ENCODE results near the gene MTMR6. TPM values are rescaled to one million over a fixed set of nuclear protein-coding genes. Genes with fewer than 3 reads are reported as not detected.

MTMR6 gene
- total RNA-seq, 4 donors from 2014 or later = 15.3 to 20.5 (median 17.8) TPM

GRCh38 chr13:25295228-25295627 lies 7.9 kb upstream of the MTMR6 start:
- ATAC-seq (ENCODE audit: low FRiP score) (no peak), DNase-seq (ENCODE audit: low spot score) (no peak)
- TF ChIP-seq, protein P1, sequence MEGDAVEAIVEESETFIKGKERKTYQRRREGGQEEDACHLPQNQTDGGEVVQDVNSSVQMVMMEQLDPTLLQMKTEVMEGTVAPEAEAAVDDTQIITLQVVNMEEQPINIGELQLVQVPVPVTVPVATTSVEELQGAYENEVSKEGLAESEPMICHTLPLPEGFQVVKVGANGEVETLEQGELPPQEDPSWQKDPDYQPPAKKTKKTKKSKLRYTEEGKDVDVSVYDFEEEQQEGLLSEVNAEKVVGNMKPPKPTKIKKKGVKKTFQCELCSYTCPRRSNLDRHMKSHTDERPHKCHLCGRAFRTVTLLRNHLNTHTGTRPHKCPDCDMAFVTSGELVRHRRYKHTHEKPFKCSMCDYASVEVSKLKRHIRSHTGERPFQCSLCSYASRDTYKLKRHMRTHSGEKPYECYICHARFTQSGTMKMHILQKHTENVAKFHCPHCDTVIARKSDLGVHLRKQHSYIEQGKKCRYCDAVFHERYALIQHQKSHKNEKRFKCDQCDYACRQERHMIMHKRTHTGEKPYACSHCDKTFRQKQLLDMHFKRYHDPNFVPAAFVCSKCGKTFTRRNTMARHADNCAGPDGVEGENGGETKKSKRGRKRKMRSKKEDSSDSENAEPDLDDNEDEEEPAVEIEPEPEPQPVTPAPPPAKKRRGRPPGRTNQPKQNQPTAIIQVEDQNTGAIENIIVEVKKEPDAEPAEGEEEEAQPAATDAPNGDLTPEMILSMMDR (IDR thresholded peaks at IDR 0.05) = no peak

DNA sequence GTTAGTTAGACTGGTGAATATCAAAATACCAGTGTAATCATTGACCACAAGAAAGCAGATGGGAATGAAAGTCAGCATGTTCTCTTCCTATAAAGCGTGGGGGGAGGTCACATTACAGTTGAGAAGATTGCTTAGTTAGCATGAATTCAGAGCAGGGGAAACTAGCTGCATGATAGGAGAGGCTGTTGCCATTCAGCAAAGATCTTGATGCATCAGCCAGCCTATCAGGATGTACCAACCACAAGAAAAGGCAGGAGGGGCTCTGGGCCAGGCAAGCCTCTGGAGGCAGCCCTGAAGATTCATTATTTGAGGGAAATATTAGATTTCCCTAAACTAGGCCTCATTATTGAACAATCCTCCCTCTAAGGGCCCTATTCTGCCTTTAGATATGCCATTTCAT lies 5.0 kb upstream of the MTMR6 start:
- DNase-seq (ENCODE audit: low spot score) = no peak
- ATAC-seq (ENCODE audit: low FRiP score) = no peak
- TF ChIP-seq, protein P1 (IDR thresholded peaks at IDR 0.05) = no peak

GRCh38 chr13:25291691-25292090 lies 4.4 kb upstream of the MTMR6 start:
- no peak for ATAC-seq (ENCODE audit: low FRiP score)
- TF ChIP-seq, protein P1 (IDR thresholded peaks at IDR 0.05) = no peak

DNA sequence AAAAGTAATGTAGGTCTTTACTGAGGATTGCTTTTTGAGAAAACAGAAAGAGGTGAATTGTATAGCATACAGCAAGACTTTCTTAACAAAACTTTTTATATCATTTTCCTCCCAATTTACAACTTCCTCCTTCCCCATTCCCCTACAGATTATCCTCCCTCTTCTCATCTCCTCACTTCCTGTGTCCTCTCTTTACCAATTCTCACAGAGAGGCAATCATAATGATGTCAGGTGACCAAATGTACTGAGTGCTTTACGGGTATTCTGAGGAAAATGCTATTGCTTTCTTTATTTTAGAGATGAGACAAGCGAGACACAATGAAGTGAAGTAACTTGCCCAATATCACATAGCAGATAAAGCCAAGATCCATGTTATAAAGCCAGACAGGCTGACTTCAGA lies 1.7 kb upstream of the MTMR6 start:
- DNase-seq (ENCODE audit: low spot score) (no peak), ATAC-seq (ENCODE audit: low FRiP score) (no peak)
- TF ChIP-seq, protein P1 (IDR thresholded peaks at IDR 0.05) = no peak

More at GRCh38 chr13:25291691-25292090, 4.4 kb upstream of the MTMR6 start:
- DNase-seq (ENCODE audit: low spot score) = no peak

DNA sequence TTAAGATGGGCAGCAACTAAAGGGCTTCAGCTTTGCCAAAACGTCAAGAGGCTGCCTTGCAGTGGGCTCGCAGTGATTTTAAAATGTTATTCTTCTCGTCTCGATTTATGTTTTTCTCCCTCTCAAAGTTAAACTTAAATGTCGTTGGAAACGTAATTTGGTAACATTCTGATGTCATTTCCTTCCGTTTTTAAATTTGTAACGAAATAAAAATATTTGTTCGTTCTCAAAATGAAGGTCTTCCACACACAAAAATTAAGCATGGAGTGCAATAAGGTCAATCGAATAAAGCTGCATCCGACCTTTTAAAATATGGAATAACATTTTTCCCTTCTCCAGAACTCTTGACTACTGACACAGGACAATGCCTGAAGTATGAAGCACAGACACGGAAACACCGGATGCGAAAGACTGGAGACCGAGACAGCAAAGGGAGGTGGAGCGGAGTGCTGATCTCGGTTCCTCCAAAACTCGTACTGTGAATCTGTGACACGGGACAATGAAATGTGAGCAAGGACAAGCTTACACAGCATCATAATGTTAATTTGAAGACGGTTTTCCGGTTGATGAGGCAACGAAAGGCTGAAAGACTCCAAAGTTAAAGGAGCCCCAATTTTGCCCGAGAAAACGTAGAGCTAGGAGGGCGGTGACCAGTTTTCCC lies 850 bp downstream of the MTMR6 start:
- DNase-seq (ENCODE audit: low spot score) (no peak), ATAC-seq (ENCODE audit: low FRiP score) (no peak)
- TF ChIP-seq, protein P1 (IDR thresholded peaks at IDR 0.05) = no peak

DNA sequence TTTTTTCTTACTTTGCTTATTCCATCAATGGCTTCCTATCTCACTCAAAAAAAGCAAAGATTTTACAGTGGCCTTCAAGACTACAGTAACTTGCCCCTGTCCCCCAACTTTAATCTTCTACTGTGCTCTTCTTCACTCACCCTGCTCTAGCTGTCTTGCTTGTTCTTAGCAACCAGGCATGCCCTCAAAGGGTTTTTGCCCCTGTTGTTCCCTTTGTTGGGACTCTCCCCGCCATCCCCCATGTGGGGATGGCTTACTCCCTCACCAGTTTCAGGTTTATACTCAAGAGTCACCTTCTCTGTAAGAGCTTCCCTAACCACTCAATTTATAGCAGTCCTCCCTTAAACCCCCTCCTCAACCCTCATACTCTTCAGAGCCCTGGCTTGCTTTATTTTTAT lies 5.4 kb downstream of the MTMR6 start:
- ATAC-seq (ENCODE audit: low FRiP score) (no peak), DNase-seq (ENCODE audit: low spot score) (no peak)
- TF ChIP-seq, protein P1 (IDR thresholded peaks at IDR 0.05) = no peak

DNA sequence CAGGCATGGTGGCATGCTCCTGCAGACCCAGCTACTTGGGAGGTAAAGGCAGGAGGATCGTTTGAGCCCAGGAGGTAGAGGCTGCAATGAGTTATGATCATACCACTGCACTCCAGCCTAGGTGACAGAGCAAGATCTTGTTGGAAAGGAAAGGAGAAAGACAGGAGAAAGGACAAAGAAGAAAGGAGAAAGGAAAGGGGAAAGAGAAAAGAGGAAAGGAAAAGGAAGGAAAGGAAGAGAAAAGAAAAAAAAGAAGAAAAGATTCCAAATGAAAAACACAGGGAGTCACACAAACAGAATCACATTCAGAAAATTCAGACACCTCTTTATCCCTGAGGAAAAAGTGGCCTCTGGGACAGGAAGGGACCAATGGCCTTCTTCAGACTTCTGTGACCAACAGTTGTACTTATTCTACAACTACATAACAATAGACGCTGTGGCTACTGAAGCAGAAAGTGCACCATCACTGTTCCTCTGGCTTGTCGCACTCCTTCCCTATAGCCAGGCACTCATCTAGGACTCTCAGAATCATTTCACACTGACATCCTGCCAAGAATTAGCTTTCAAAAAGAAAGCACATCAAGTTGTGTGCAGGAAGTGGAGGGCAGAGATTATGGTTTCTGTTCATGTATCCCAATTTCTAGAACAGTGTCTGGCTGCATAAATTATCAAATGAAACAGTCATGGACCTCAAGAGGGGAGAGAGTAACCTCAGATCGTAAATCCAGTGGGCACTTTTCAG lies 5.9 kb downstream of the MTMR6 start:
- TF ChIP-seq, protein P1 (IDR thresholded peaks at IDR 0.05) = no peak
- DNase-seq (ENCODE audit: low spot score) = no peak
- no peak for ATAC-seq (ENCODE audit: low FRiP score)

Measured in omental fat pad (tissue), 4 donors.